RWPE2 (cell line): ENCODE data around the gene ELOB.

Experiments
- ATAC-seq: fragments of 200-7000 bp; cut with Tn5 transposase; 3 replicates; pipeline ENCODE4 v1.9.1; 2021; ENCODE audit warnings: low read depth
- DNase-seq: peaks from one replicate; pipeline ENCODE4 v3.0.0-alpha.2; 2020; ENCODE audit warnings: low spot score
- H3K27ac ChIP-seq: fragments of 450-650 bp; 2 replicates; pipeline ENCODE4 v1.5.1; 2017; ENCODE audit warnings: mild to moderate bottlenecking; ENCODE audit not compliant: poor library complexity, severe bottlenecking
- H3K27me3 ChIP-seq: fragments of 250-450 bp; sonication (Bioruptor Pico); 2 replicates; pipeline ENCODE4 v1.5.1; 2021; ENCODE audit warnings: mild to moderate bottlenecking, moderate library complexity; ENCODE audit not compliant: insufficient read depth, poor library complexity, severe bottlenecking
- H3K36me3 ChIP-seq: fragments of 250-450 bp; sonication (Bioruptor Pico); 2 replicates; pipeline ENCODE4 v1.5.1; 2020; ENCODE audit warnings: low read depth, mild to moderate bottlenecking, moderate library complexity
- H3K4me1 ChIP-seq: fragments of 250-450 bp; sonication (Bioruptor Pico); 2 replicates; pipeline ENCODE4 v1.5.1; 2021; ENCODE audit warnings: mild to moderate bottlenecking, moderate library complexity; ENCODE audit not compliant: insufficient read depth, poor library complexity, severe bottlenecking
- H3K4me3 ChIP-seq: fragments of 250-450 bp; sonication (Bioruptor Pico); 2 replicates; pipeline ENCODE4 v1.5.1; 2021; ENCODE audit warnings: mild to moderate bottlenecking, moderate library complexity; ENCODE audit not compliant: severe bottlenecking
- H3K9me3 ChIP-seq: fragments of 250-450 bp; sonication (Bioruptor Pico); 2 replicates; pipeline ENCODE4 v1.5.1; 2021; ENCODE audit warnings: mild to moderate bottlenecking, moderate library complexity; ENCODE audit not compliant: severe bottlenecking
- TF ChIP-seq, protein P1 (sequence below): fragments of 450-650 bp; IDR thresholded peaks from one replicate; pipeline ENCODE4 v1.5.1; 2017; ENCODE audit warnings: mild to moderate bottlenecking, moderate library complexity; ENCODE audit not compliant: poor library complexity, severe bottlenecking

ELOB gene

DNA sequence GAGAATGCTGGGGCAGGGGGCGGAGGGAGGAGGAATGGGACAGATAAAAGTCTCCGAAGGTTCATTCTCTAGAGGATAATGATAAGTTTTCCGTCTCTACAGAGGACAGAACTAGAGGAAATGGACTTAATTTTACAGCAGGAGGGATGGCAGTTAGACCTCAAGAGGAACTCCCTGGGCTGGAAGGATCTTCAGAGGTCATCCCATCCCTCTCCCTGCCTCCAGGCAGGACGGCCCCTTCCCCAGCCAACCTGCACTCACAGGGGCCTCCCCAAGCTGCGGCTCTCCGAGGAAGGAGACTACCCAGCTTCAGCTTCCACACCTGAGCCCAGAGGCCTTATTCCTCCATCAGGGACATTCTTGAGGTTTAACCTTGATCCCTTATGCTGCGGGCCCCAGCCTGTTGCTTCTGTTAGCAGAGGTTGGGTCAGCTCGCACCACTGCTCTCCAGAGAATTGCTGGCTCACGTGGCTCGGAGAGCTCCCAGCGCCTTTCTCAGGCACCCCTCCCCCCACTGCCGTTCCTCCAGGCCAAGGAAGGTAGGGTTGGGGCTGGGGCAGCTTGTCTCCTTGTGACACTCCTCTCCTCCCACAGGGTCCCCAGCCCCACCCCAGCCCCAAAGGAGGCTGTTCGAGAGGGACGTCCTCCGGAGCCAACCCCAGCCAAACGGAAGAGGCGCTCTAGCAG, 8.5 kb downstream of the ELOB start:
- TF ChIP-seq, protein P1, sequence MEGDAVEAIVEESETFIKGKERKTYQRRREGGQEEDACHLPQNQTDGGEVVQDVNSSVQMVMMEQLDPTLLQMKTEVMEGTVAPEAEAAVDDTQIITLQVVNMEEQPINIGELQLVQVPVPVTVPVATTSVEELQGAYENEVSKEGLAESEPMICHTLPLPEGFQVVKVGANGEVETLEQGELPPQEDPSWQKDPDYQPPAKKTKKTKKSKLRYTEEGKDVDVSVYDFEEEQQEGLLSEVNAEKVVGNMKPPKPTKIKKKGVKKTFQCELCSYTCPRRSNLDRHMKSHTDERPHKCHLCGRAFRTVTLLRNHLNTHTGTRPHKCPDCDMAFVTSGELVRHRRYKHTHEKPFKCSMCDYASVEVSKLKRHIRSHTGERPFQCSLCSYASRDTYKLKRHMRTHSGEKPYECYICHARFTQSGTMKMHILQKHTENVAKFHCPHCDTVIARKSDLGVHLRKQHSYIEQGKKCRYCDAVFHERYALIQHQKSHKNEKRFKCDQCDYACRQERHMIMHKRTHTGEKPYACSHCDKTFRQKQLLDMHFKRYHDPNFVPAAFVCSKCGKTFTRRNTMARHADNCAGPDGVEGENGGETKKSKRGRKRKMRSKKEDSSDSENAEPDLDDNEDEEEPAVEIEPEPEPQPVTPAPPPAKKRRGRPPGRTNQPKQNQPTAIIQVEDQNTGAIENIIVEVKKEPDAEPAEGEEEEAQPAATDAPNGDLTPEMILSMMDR, result no peak
- DNase-seq, result no peak
- Histone ChIP-seq H3K27ac (peak overlapping the region; percentile 88), H3K9me3 (no peaks in the 10 kb centered on the region), H3K4me1 (peaks cover 38% of the 10 kb centered on the region), H3K27me3 (no peaks in the 10 kb centered on the region), H3K36me3 (peaks cover 96% of the 10 kb centered on the region), H3K4me3 (no peak overlapping the region)
- ATAC-seq, result peak; percentile 30

DNA sequence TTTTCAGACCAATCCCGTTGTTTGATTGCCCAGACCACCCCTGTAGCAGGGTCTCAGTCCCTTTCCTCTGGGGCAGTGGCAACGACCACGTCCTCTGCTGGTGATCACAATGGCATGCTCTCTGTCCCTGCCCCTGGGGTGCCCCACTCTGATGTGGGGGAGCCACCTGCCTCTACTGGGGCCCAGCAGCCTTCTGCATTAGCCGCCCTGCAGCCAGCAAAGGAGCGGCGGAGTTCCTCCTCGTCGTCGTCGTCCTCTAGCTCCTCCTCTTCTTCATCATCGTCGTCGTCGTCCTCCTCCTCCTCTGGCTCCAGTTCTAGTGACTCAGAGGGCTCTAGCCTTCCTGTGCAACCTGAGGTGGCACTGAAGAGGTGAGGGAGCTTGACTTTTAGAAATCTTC, 9.2 kb downstream of the ELOB start:
- no peak overlapping the region for H3K4me3 ChIP-seq
- DNase-seq (no peak), ATAC-seq (no peak; the same call in 2 of the 3 replicates)
- TF ChIP-seq, protein P1, result no peak
- H3K36me3 ChIP-seq, result peaks cover 96% of the 10 kb centered on the region
- peaks cover 32% of the 10 kb centered on the region for H3K4me1 ChIP-seq
- H3K27me3 ChIP-seq, result no peaks in the 10 kb centered on the region
- no peaks in the 10 kb centered on the region for H3K9me3 ChIP-seq
- peak overlapping the region; percentile 88 for H3K27ac ChIP-seq

DNA sequence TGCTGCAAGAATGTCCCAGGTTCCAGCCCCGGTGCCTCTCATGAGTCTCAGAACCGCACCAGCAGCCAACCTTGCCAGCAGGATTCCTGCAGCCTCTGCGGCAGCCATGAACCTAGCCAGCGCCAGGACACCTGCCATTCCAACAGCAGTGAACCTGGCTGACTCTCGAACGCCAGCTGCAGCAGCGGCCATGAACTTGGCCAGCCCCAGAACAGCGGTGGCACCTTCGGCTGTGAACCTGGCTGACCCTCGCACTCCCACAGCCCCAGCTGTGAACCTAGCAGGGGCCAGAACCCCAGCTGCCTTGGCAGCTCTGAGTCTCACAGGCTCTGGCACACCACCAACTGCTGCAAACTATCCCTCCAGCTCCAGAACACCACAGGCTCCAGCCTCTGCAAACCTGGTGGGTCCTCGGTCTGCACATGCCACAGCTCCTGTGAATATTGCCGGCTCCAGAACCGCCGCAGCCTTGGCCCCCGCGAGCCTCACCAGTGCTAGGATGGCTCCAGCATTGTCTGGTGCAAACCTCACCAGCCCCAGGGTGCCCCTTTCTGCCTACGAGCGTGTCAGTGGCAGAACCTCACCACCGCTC, 9.8 kb downstream of the ELOB start:
- no peak for ATAC-seq
- Histone ChIP-seq H3K36me3 (peaks cover 100% of the 10 kb centered on the region), H3K27me3 (no peaks in the 10 kb centered on the region), H3K9me3 (no peaks in the 10 kb centered on the region), H3K27ac (peak overlapping the region; percentile 88), H3K4me1 (peaks cover 30% of the 10 kb centered on the region), H3K4me3 (no peak overlapping the region)
- TF ChIP-seq, protein P1, result no peak
- no peak for DNase-seq

DNA sequence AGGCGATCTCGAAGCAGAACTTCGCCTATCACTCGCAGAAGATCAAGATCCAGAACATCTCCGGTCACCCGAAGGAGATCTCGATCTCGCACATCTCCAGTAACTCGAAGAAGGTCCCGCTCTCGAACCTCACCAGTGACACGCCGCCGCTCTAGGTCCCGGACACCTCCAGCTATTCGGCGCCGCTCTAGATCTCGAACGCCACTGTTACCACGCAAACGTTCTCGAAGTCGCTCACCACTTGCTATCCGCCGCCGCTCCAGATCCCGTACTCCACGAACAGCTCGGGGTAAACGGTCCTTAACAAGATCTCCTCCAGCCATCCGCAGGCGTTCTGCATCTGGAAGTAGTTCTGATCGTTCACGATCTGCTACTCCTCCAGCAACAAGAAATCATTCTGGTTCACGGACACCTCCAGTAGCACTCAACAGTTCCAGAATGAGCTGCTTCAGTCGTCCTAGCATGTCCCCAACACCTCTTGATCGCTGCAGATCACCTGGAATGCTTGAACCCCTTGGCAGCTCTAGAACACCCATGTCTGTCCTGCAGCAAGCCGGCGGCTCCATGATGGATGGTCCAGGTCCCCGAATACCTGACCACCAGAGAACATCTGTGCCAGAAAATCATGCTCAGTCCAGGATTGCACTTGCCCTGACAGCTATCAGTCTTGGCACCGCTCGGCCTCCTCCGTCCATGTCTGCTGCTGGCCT, 10.5 kb downstream of the ELOB start:
- H3K27ac ChIP-seq, result no peak overlapping the region
- TF ChIP-seq, protein P1, result no peak
- no peak for DNase-seq
- no peak for ATAC-seq
- no peaks in the 10 kb centered on the region for H3K27me3 ChIP-seq
- H3K4me1 ChIP-seq, result peaks cover 30% of the 10 kb centered on the region
- no peak overlapping the region for H3K4me3 ChIP-seq
- no peaks in the 10 kb centered on the region for H3K9me3 ChIP-seq
- peaks cover 100% of the 10 kb centered on the region for H3K36me3 ChIP-seq
